IMR-90 (cell line): ENCODE results near the gene COLEC12.

Experiments
- BHLHE40 ChIP-seq: fragments of 150-350 bp; IDR thresholded peaks from 2 replicates; pipeline ENCODE4 v1.6.1; 2016; ENCODE audit warnings: mild to moderate bottlenecking, low read depth, low read length
- CEBPB ChIP-seq: IDR thresholded peaks from 2 replicates; pipeline ENCODE4 v1.6.1; 2012; ENCODE audit warnings: low read depth, low read length, improper control_type of control experiment
- MAFK ChIP-seq: IDR thresholded peaks from 2 replicates; pipeline ENCODE4 v1.6.1; 2012; ENCODE audit warnings: low read depth, low read length, improper control_type of control experiment
- MAZ ChIP-seq: IDR thresholded peaks from 2 replicates; pipeline ENCODE4 v1.6.1; 2012; ENCODE audit warnings: low read depth, mild to moderate bottlenecking, low read length, improper control_type of control experiment, moderate library complexity, borderline replicate concordance
- MXI1 ChIP-seq: IDR thresholded peaks from 2 replicates; pipeline ENCODE4 v1.6.1; 2012; ENCODE audit warnings: low read depth, mild to moderate bottlenecking, low read length, moderate library complexity, borderline replicate concordance
- NFE2L2 ChIP-seq: fragments of 150-350 bp; IDR thresholded peaks from 2 replicates; pipeline ENCODE4 v1.6.1; 2016; ENCODE audit warnings: low read depth, mild to moderate bottlenecking, low read length
- POLR2A ChIP-seq: IDR thresholded peaks from 2 replicates; pipeline ENCODE4 v1.6.1; 2012; ENCODE audit warnings: mild to moderate bottlenecking, low read depth, low read length
- RAD21 ChIP-seq: IDR thresholded peaks from 2 replicates; pipeline ENCODE4 v1.6.1; 2012; ENCODE audit warnings: low read length, improper control_type of control experiment
- RCOR1 ChIP-seq: IDR thresholded peaks from 2 replicates; pipeline ENCODE4 v1.6.1; 2012; ENCODE audit warnings: mild to moderate bottlenecking, low read length, improper control_type of control experiment; ENCODE audit not compliant: insufficient replicate concordance
- RFX5 ChIP-seq: IDR thresholded peaks from 2 replicates; pipeline ENCODE4 v1.8.0; 2012; ENCODE audit warnings: low read depth, mild to moderate bottlenecking, low read length, moderate library complexity
- SMC3 ChIP-seq: fragments of 150-350 bp; IDR thresholded peaks from 2 replicates; pipeline ENCODE4 v1.6.1; 2016; ENCODE audit warnings: low read depth, mild to moderate bottlenecking, antibody characterized with exemption, low read length, moderate library complexity
- TF ChIP-seq, protein P1 (sequence below): conservative IDR thresholded peaks from 2 replicates; pipeline ENCODE4 v1.5.1; 2012; ENCODE audit warnings: mild to moderate bottlenecking, low read depth, low read length, improper control_type of control experiment
- TF ChIP-seq, protein P2 (sequence below): fragments of 150-350 bp; IDR thresholded peaks from 2 replicates; pipeline ENCODE4 v1.6.1; 2016; ENCODE audit warnings: low read depth, mild to moderate bottlenecking, low read length, moderate library complexity, borderline replicate concordance

DNA sequence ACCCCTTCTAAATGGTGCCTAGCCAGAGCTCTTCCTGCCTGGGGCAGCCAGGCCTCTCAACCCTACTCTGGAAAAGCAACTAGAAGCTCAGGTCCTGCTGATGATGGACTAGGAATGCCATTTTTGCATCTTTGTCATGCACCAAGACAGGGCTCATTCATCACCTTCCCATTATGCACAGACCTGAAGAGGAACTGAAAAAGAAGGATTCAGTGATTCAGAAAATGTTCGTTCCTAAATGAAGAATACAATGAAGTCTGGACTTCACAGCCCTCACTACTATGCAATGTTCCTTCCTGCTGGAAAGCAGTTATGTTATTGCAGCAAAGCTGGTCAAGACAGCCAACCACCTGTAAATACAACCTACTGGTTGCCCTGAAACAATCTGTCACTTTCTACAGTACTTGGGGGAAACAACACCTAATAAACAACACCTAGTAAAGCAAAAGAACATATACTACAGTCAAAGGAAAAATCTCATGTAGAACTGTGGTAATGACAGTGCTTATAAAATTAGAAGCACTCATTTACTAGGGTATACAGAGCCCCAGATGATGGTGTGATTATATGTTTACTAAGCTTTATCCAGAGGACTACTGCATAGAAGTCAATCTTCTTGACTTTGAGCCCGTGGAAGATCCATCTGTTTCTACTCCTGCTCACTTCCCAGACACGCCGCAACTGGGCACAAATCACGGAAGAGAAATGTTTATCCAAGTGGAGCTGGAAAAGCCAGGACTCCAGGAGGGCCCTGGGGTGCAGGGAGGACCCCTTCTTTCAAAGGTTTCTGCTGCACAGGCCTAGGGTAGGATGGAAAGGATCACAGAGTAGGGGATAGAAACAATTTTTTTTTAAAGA lies 129.5 kb downstream of the COLEC12 start:
- no peak for TF ChIP-seq RAD21
- TF ChIP-seq, protein P1, sequence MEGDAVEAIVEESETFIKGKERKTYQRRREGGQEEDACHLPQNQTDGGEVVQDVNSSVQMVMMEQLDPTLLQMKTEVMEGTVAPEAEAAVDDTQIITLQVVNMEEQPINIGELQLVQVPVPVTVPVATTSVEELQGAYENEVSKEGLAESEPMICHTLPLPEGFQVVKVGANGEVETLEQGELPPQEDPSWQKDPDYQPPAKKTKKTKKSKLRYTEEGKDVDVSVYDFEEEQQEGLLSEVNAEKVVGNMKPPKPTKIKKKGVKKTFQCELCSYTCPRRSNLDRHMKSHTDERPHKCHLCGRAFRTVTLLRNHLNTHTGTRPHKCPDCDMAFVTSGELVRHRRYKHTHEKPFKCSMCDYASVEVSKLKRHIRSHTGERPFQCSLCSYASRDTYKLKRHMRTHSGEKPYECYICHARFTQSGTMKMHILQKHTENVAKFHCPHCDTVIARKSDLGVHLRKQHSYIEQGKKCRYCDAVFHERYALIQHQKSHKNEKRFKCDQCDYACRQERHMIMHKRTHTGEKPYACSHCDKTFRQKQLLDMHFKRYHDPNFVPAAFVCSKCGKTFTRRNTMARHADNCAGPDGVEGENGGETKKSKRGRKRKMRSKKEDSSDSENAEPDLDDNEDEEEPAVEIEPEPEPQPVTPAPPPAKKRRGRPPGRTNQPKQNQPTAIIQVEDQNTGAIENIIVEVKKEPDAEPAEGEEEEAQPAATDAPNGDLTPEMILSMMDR: no peak
- no peak for TF ChIP-seq RFX5
- no peak for TF ChIP-seq MXI1
- TF ChIP-seq SMC3: no peak
- TF ChIP-seq, protein P2, sequence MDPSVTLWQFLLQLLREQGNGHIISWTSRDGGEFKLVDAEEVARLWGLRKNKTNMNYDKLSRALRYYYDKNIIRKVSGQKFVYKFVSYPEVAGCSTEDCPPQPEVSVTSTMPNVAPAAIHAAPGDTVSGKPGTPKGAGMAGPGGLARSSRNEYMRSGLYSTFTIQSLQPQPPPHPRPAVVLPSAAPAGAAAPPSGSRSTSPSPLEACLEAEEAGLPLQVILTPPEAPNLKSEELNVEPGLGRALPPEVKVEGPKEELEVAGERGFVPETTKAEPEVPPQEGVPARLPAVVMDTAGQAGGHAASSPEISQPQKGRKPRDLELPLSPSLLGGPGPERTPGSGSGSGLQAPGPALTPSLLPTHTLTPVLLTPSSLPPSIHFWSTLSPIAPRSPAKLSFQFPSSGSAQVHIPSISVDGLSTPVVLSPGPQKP: no peak
- no peak for TF ChIP-seq POLR2A
- TF ChIP-seq BHLHE40: no peak
- TF ChIP-seq CEBPB: no peak
- TF ChIP-seq MAFK: no peak
- TF ChIP-seq RCOR1: no peak
- TF ChIP-seq MAZ: no peak
- no peak for TF ChIP-seq NFE2L2
